HEK293 (cell line): ENCODE results near the gene FAM217B.

Experiments used
- CTCF ChIA-PET: fragments of 350-600 bp; formaldehyde crosslinking; extraction: SDS; loops from one replicate; lab custom pipeline; 2021; ENCODE audit warnings: antibody characterized with exemption; lab: Yijun Ruan, JAX
- POLR2A ChIA-PET: fragments of 300-600 bp; formaldehyde crosslinking; extraction: SDS; loops from one replicate; lab custom pipeline; 2020; ENCODE audit warnings: antibody characterized with exemption, inconsistent platforms; lab: Yijun Ruan, JAX
- H3K27ac ChIP-seq: fragments of 200-500 bp; sonication (Bioruptor generic); 2 replicates; pipeline ENCODE4 v1.5.1; 2014; ENCODE audit warnings: low read depth, low read length, control low read depth, inconsistent platforms; ENCODE audit errors: extremely low read depth
- H3K36me3 ChIP-seq, 2 experiments: fragments of 200-500 bp in 1 of 2; sonication (Bioruptor generic) in 1 of 2; 1 replicate in 1 of 2; 2 replicates in 1 of 2; pipeline ENCODE4 v1.5.1; 2014 to 2017; ENCODE audit warnings: inconsistent platforms in 2 of 2, low read length in 2 of 2; ENCODE audit not compliant: control insufficient read depth in 2 of 2, insufficient read depth in 1 of 2
- H3K4me1 ChIP-seq: fragments of 200-500 bp; sonication (Bioruptor generic); 2 replicates; pipeline ENCODE4 v1.5.1; 2014; ENCODE audit warnings: mild to moderate bottlenecking, low read length, inconsistent platforms; ENCODE audit not compliant: control insufficient read depth, insufficient read depth
- H3K4me3 ChIP-seq: 2 replicates; pipeline ENCODE4 v1.5.1; 2011; ENCODE audit warnings: low read depth, mild to moderate bottlenecking, control low read depth, low read length, moderate library complexity
- H3K9me3 ChIP-seq: fragments of 200-500 bp; sonication (Bioruptor generic); 2 replicates; pipeline ENCODE4 v1.5.1; 2014; ENCODE audit warnings: low read depth, low read length, inconsistent platforms; ENCODE audit not compliant: control insufficient read depth, insufficient read depth
- KLF10 ChIP-seq: fragments of 450-650 bp; IDR thresholded peaks from 2 replicates; pipeline ENCODE4 v1.5.1; 2018; ENCODE audit warnings: missing biosample characterization, mild to moderate bottlenecking, missing genetic modification characterization
- KLF16 ChIP-seq: fragments of 450-650 bp; formaldehyde crosslinking; IDR thresholded peaks from 2 replicates; pipeline ENCODE4 v1.5.1; 2017; ENCODE audit warnings: missing biosample characterization, missing genetic modification characterization
- PRDM6 ChIP-seq: fragments of 450-650 bp; formaldehyde crosslinking; IDR thresholded peaks from 2 replicates; pipeline ENCODE4 v1.5.1; 2017; ENCODE audit warnings: missing biosample characterization, missing genetic modification characterization
- SALL2 ChIP-seq: fragments of 450-650 bp; formaldehyde crosslinking; IDR thresholded peaks from 2 replicates; pipeline ENCODE4 v1.5.0; 2017; ENCODE audit warnings: missing biosample characterization, mild to moderate bottlenecking, missing genetic modification characterization, borderline replicate concordance
- ZBTB1 ChIP-seq: fragments of 450-650 bp; formaldehyde crosslinking; IDR thresholded peaks from 2 replicates; pipeline ENCODE4 v1.5.1; 2016; ENCODE audit warnings: missing biosample characterization, missing genetic modification characterization
- ZFHX2 ChIP-seq: fragments of 450-650 bp; formaldehyde crosslinking; conservative IDR thresholded peaks from 2 replicates; pipeline ENCODE4 v1.5.1; 2016; ENCODE audit warnings: missing biosample characterization, missing genetic modification characterization
- ZNF112 ChIP-seq: fragments of 450-650 bp; formaldehyde crosslinking; IDR thresholded peaks from 2 replicates; pipeline ENCODE4 v1.5.0; 2017; ENCODE audit warnings: missing biosample characterization, missing genetic modification characterization
- ZNF155 ChIP-seq: fragments of 450-650 bp; formaldehyde crosslinking; IDR thresholded peaks from 2 replicates; pipeline ENCODE4 v1.5.1; 2016; ENCODE audit warnings: missing biosample characterization, missing genetic modification characterization
- ZNF175 ChIP-seq: fragments of 450-650 bp; formaldehyde crosslinking; IDR thresholded peaks from 2 replicates; pipeline ENCODE4 v1.5.1; 2016; ENCODE audit warnings: missing biosample characterization, missing genetic modification characterization
- ZNF311 ChIP-seq: fragments of 450-650 bp; formaldehyde crosslinking; IDR thresholded peaks from 2 replicates; pipeline ENCODE4 v1.5.1; 2017; ENCODE audit warnings: missing biosample characterization, missing genetic modification characterization, borderline replicate concordance
- ZNF426 ChIP-seq: fragments of 450-650 bp; formaldehyde crosslinking; IDR thresholded peaks from 2 replicates; pipeline ENCODE4 v1.5.1; 2017; ENCODE audit warnings: missing biosample characterization, missing genetic modification characterization, mild to moderate bottlenecking, inconsistent platforms, moderate library complexity
- ZNF521 ChIP-seq: fragments of 450-650 bp; formaldehyde crosslinking; IDR thresholded peaks from 2 replicates; pipeline ENCODE4 v1.5.1; 2017; ENCODE audit warnings: missing biosample characterization, mild to moderate bottlenecking, missing genetic modification characterization
- ZNF600 ChIP-seq: fragments of 450-650 bp; formaldehyde crosslinking; IDR thresholded peaks from 2 replicates; pipeline ENCODE4 v1.5.1; 2016; ENCODE audit warnings: missing biosample characterization, missing genetic modification characterization
- ZNF623 ChIP-seq: fragments of 450-650 bp; formaldehyde crosslinking; IDR thresholded peaks from 2 replicates; pipeline ENCODE4 v1.5.1; 2016; ENCODE audit warnings: missing biosample characterization, missing genetic modification characterization
- ZNF658 ChIP-seq: fragments of 450-650 bp; formaldehyde crosslinking; IDR thresholded peaks from 2 replicates; pipeline ENCODE4; 2016; ENCODE audit warnings: missing biosample characterization, missing genetic modification characterization
- ZSCAN4 ChIP-seq: fragments of 450-650 bp; formaldehyde crosslinking; IDR thresholded peaks from 2 replicates; pipeline ENCODE4 v1.5.1; 2017; ENCODE audit warnings: missing biosample characterization, missing genetic modification characterization
- TF ChIP-seq, protein P1 (sequence below): fragments of 450-650 bp; formaldehyde crosslinking; IDR thresholded peaks from 2 replicates; pipeline ENCODE4 v1.5.1; 2016; ENCODE audit warnings: missing biosample characterization, missing genetic modification characterization
- TF ChIP-seq, protein P2 (sequence below): fragments of 450-650 bp; formaldehyde crosslinking; IDR thresholded peaks from 2 replicates; pipeline ENCODE4 v1.5.1; 2016; ENCODE audit warnings: missing biosample characterization, missing genetic modification characterization
- TF ChIP-seq, protein P3 (sequence below): fragments of 450-650 bp; formaldehyde crosslinking; IDR thresholded peaks from 2 replicates; pipeline ENCODE4 v1.5.1; 2016; ENCODE audit warnings: missing biosample characterization, missing genetic modification characterization, borderline replicate concordance

FAM217B gene

GRCh38 chr20:59945731-59946130, 5.5 kb downstream of the FAM217B start:
- H3K36me3 ChIP-seq, result peaks cover 14 to 35% of the 10 kb centered on the region in 2 experiments
- peaks cover 14% of the 10 kb centered on the region; the same call in 1 of the 2 replicates for H3K4me1 ChIP-seq
- TF ChIP-seq ZNF521 (no peak), PRDM6 (tag by site-specific recombination) (peak; percentile 11; the same call in 1 of the 2 replicates)
- no peak overlapping the region for H3K27ac ChIP-seq
- H3K9me3 ChIP-seq, result no peaks in the 10 kb centered on the region
- CTCF ChIA-PET, result interaction anchor here (0.6 to 4.0 kb wide), 3 partner anchors 9 to 163 kb away, joined by 4 to 19 read pairs (median 12); no protein-coding TSS in a partner anchor
- POLR2A ChIA-PET, result no interaction called here
- H3K4me3 ChIP-seq, result no peak overlapping the region

DNA sequence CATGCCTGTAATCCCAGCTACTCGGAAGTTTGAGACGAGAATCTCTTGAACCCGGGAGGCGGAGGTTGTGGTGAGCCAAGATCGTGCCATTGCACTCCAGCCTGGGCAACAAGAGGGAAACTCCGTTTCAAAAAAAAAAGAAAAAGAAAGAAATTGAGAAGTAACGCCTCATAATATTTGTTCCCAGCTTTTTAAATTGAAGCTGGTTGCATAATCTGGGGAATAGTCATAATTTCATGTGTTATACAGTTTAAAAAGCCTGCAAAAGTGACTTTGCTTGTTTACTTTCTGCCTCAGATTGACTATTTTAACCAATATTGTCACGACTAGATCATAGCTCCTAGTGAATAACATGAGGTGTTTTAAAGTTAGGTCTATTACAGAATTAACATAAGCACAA, 7.2 kb downstream of the FAM217B start:
- CTCF ChIA-PET, result interaction anchor here (0.6 to 4.0 kb wide), 4 partner anchors 13 to 164 kb away, joined by 3 to 19 read pairs (median 4); no protein-coding TSS in a partner anchor
- POLR2A ChIA-PET, result no interaction called here
- Histone ChIP-seq H3K4me1 (0 out of 2 replicates have a peak, but pooled peaks cover 7% of the 10 kb centered on the region), H3K27ac (no peak overlapping the region), H3K4me3 (no peak overlapping the region), H3K9me3 (no peaks in the 10 kb centered on the region), H3K36me3 (peaks cover 14 to 30% of the 10 kb centered on the region in 2 experiments)
- TF ChIP-seq ZNF623 (tag by site-specific recombination) (no peak), ZNF112 (tag by site-specific recombination) (no peak), ZBTB1 (tag by site-specific recombination) (no peak), ZFHX2 (tag by site-specific recombination) (no peak), KLF16 (no peak), ZNF155 (tag by site-specific recombination) (no peak)

DNA sequence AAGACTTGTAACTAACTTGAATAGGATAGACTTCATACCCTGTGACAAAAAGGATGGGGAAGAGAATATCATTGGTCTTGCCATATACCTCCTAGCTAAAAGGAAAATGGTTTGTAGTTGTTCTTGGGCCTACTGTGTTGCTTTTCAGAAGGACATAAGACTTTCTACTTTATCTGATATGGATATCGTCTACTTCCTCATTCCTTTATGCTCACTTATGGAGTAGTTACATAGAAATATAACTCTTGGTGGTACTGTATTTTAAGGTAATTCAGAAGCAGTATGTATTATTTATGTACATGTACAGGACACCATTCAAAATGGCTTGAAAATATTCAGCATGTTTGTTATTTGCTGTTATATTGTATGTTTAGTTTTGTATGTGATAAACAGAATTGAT, 8.0 kb downstream of the FAM217B start:
- TF ChIP-seq ZNF311 (tag by site-specific recombination) (no peak), SALL2 (tag by site-specific recombination) (no peak), ZSCAN4 (no peak), ZNF426 (no peak), KLF10 (tag by site-specific recombination) (no peak), ZNF175 (tag by site-specific recombination) (no peak), ZNF658 (tag by site-specific recombination) (no peak), ZNF600 (tag by site-specific recombination) (no peak)
- TF ChIP-seq, protein P1, sequence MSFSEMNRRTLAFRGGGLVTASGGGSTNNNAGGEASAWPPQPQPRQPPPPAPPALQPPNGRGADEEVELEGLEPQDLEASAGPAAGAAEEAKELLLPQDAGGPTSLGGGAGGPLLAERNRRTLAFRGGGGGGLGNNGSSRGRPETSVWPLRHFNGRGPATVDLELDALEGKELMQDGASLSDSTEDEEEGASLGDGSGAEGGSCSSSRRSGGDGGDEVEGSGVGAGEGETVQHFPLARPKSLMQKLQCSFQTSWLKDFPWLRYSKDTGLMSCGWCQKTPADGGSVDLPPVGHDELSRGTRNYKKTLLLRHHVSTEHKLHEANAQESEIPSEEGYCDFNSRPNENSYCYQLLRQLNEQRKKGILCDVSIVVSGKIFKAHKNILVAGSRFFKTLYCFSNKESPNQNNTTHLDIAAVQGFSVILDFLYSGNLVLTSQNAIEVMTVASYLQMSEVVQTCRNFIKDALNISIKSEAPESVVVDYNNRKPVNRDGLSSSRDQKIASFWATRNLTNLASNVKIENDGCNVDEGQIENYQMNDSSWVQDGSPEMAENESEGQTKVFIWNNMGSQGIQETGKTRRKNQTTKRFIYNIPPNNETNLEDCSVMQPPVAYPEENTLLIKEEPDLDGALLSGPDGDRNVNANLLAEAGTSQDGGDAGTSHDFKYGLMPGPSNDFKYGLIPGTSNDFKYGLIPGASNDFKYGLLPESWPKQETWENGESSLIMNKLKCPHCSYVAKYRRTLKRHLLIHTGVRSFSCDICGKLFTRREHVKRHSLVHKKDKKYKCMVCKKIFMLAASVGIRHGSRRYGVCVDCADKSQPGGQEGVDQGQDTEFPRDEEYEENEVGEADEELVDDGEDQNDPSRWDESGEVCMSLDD (tag by site-specific recombination), result no peak
- TF ChIP-seq, protein P2, sequence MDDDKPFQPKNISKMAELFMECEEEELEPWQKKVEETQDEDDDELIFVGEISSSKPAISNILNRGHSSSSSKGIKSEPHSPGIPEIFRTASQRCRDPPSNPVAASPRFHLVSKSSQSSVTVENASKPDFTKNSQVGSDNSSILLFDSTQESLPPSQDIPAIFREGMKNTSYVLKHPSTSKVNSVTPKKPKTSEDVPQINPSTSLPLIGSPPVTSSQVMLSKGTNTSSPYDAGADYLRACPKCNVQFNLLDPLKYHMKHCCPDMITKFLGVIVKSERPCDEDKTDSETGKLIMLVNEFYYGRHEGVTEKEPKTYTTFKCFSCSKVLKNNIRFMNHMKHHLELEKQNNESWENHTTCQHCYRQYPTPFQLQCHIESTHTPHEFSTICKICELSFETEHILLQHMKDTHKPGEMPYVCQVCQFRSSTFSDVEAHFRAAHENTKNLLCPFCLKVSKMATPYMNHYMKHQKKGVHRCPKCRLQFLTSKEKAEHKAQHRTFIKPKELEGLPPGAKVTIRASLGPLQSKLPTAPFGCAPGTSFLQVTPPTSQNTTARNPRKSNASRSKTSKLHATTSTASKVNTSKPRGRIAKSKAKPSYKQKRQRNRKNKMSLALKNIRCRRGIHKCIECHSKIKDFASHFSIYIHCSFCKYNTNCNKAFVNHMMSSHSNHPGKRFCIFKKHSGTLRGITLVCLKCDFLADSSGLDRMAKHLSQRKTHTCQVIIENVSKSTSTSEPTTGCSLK (tag by site-specific recombination), result no peak
- TF ChIP-seq, protein P3, sequence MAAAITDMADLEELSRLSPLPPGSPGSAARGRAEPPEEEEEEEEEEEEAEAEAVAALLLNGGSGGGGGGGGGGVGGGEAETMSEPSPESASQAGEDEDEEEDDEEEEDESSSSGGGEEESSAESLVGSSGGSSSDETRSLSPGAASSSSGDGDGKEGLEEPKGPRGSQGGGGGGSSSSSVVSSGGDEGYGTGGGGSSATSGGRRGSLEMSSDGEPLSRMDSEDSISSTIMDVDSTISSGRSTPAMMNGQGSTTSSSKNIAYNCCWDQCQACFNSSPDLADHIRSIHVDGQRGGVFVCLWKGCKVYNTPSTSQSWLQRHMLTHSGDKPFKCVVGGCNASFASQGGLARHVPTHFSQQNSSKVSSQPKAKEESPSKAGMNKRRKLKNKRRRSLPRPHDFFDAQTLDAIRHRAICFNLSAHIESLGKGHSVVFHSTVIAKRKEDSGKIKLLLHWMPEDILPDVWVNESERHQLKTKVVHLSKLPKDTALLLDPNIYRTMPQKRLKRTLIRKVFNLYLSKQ (tag by site-specific recombination), result no peak

More for the DNA sequence above, 8.0 kb downstream of the FAM217B start:
- H3K27ac ChIP-seq, result no peak overlapping the region
- CTCF ChIA-PET, result interaction anchor here (0.6 to 2.4 kb wide), 10 partner anchors 8 to 916 kb away, joined by 3 to 8 read pairs (median 4); partner anchors contain the start of genes FAM217B, PPP1R3D and SYCP2
- POLR2A ChIA-PET, result no interaction called here
- H3K9me3 ChIP-seq, result no peaks in the 10 kb centered on the region
- H3K4me1 ChIP-seq, result 0 out of 2 replicates have a peak, but pooled peaks cover 7% of the 10 kb centered on the region
- peaks cover 7 to 22% of the 10 kb centered on the region in 2 experiments for H3K36me3 ChIP-seq
- H3K4me3 ChIP-seq, result no peak overlapping the region
